Esophagus squamous epithelium (tissue), 5 donors: ENCODE data around the gene DIO3. TPM values are rescaled to one million over a fixed set of nuclear protein-coding genes. Genes with fewer than 3 reads are reported as not detected.

Experiments
- DNase-seq: peaks from one replicate; lab custom pipeline; 2025; lab: John Stamatoyannopoulos, UW
- H3K27ac ChIP-seq, 4 donors: fragments of 200-600 bp; sonication (generic); one replicate each; pipeline ENCODE4 v1.5.1; 2016 to 2019; ENCODE audit warnings: mild to moderate bottlenecking in 1 of 4
- H3K27me3 ChIP-seq, 4 donors: fragments of 200-600 bp; sonication (generic); 1 replicate in 3 of 4; 2 replicates in 1 of 4; pipeline versions ENCODE4 v1.5.1 to v1.6.0; 2017 to 2021; ENCODE audit warnings: antibody characterized with exemption in 1 of 4
- H3K36me3 ChIP-seq, 3 donors: fragments of 200-600 bp; sonication (generic); one replicate each; pipeline ENCODE4 v1.5.1; 2016 to 2019
- H3K4me1 ChIP-seq, 3 donors: fragments of 200-600 bp; sonication (generic); one replicate each; pipeline ENCODE4 v1.5.1; 2017 to 2019
- H3K4me3 ChIP-seq, 4 donors: fragments of 200-600 bp; sonication (generic); 1 replicate in 3 of 4; 2 replicates in 1 of 4; pipeline ENCODE4 v1.5.1; 2016 to 2019; ENCODE audit warnings: mild to moderate bottlenecking in 2 of 4, moderate library complexity in 1 of 4
- H3K9me3 ChIP-seq, 3 donors: fragments of 200-600 bp; sonication (generic); one replicate each; pipeline ENCODE4 v1.5.1; 2016 to 2019
- POLR2A ChIP-seq, 4 donors: fragments of 450-650 bp; IDR thresholded peaks; one replicate each; pipeline ENCODE4 v1.6.1; 2017; ENCODE audit warnings: antibody characterized with exemption in 4 of 4, mild to moderate bottlenecking in 4 of 4, moderate library complexity in 3 of 4
- WGBS, 2 donors: methylation state at CpG; one replicate each; pipeline ENCODE4 v1.1.5; 2018; 5-methylcytosine and 5-hydroxymethylcytosine counted together
- intact Hi-C: fragments of 100-400 bp; cut with DNase I; formaldehyde crosslinking; loops from one replicate; pipeline ENCODE4 v1.15.0; 2022
- total RNA-seq, 4 donors: library from RNA; depleted of rRNA; stranded (reverse); fragments of >200 nt; gene quantifications; one replicate each; pipeline ENCODE4 v1.1.0, GENCODE V29; 2016
- TF ChIP-seq, protein P1 (sequence below), 6 experiments: fragments of 450-650 bp in 4 of 6; fragments of 200-600 bp in 2 of 6; sonication (generic) in 2 of 6; IDR thresholded peaks; one replicate each; pipeline ENCODE4 v1.5.1; 2016 to 2019; ENCODE audit warnings: antibody characterized with exemption in 6 of 6, mild to moderate bottlenecking in 4 of 6, moderate library complexity in 4 of 6
- donor health status: DM: yes; HTN: yes; CAD: no.

Gene DIO3
- total RNA-seq, 4 donors from 2014 or later = 0.18 to 4.0 (median 0.53) TPM

GRCh38 chr14:101535701-101536207 is 25.5 kb upstream of the DIO3 start:
- no peak overlapping the region for H3K27ac ChIP-seq

GRCh38 chr14:101537286-101537685 is 24.0 kb upstream of the DIO3 start:
- WGBS, 2 donors = 86% methylated on average over 3 to 6 of the region's 7 CpGs
- H3K27me3 ChIP-seq = peaks cover 0 to 18% (median 0%) of the 10 kb centered on the region in 4 donors
- no peaks in the 10 kb centered on the region for H3K36me3 ChIP-seq
- TF ChIP-seq, protein P1, sequence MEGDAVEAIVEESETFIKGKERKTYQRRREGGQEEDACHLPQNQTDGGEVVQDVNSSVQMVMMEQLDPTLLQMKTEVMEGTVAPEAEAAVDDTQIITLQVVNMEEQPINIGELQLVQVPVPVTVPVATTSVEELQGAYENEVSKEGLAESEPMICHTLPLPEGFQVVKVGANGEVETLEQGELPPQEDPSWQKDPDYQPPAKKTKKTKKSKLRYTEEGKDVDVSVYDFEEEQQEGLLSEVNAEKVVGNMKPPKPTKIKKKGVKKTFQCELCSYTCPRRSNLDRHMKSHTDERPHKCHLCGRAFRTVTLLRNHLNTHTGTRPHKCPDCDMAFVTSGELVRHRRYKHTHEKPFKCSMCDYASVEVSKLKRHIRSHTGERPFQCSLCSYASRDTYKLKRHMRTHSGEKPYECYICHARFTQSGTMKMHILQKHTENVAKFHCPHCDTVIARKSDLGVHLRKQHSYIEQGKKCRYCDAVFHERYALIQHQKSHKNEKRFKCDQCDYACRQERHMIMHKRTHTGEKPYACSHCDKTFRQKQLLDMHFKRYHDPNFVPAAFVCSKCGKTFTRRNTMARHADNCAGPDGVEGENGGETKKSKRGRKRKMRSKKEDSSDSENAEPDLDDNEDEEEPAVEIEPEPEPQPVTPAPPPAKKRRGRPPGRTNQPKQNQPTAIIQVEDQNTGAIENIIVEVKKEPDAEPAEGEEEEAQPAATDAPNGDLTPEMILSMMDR (IDR thresholded peaks at IDR 0.05) = no peak
- TF ChIP-seq POLR2A (IDR thresholded peaks at IDR 0.05) = no peak
- no peak overlapping the region for H3K27ac ChIP-seq
- intact Hi-C loops = no loop called here
- no peaks in the 10 kb centered on the region for H3K9me3 ChIP-seq
- H3K4me1 ChIP-seq = no peaks in the 10 kb centered on the region
- no peak overlapping the region for H3K4me3 ChIP-seq
- no peak for DNase-seq

More at GRCh38 chr14:101535701-101536207, 25.5 kb upstream of the DIO3 start:
- intact Hi-C loops = no loop called here
- Histone ChIP-seq H3K4me1 (no peaks in the 10 kb centered on the region), H3K4me3 (no peak overlapping the region), H3K27me3 (peaks cover 0 to 18% (median 0%) of the 10 kb centered on the region in 4 donors), H3K9me3 (no peaks in the 10 kb centered on the region), H3K36me3 (no peaks in the 10 kb centered on the region)
- DNase-seq = no peak
- 66 to 73% methylated on average over 5 to 8 of the region's 8 CpGs for WGBS, 2 donors
- no peak for TF ChIP-seq POLR2A (IDR thresholded peaks at IDR 0.05)
- TF ChIP-seq, protein P1 (IDR thresholded peaks at IDR 0.05) = no peak

GRCh38 chr14:101538878-101539277 is 22.4 kb upstream of the DIO3 start:
- peaks cover 0 to 18% (median 0%) of the 10 kb centered on the region in 4 donors for H3K27me3 ChIP-seq
- TF ChIP-seq, protein P1 (IDR thresholded peaks at IDR 0.05) = no peak
- H3K4me1 ChIP-seq = no peaks in the 10 kb centered on the region
- no peak overlapping the region for H3K4me3 ChIP-seq
- H3K27ac ChIP-seq = no peak overlapping the region
- intact Hi-C loops = no loop called here
- WGBS, 2 donors = 42 to 48% methylated on average over 3 to 4 of the region's 5 CpGs
- no peaks in the 10 kb centered on the region for H3K36me3 ChIP-seq
- DNase-seq = no peak
- H3K9me3 ChIP-seq = no peaks in the 10 kb centered on the region

DNA sequence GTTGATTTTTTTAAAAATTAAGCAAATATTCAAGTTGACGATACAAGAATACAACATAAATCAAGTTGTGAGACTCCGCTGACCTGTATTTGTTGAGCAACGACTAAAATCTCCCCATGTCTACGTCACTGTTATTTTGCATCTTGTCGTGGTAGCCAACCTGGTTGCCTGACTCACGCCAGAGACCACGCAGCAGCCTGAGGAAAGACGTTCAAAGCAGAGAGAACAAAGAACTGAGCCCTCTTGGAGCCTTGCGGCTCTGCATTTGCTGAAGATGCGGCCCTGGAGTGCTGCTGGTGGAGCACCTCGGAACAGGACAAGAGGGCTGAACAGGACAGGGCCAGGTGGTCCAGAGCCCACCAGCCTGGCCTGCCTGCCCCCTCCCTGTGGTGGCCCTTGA is 21.4 kb upstream of the DIO3 start:
- Histone ChIP-seq H3K27me3 (peaks cover 0 to 18% (median 0%) of the 10 kb centered on the region in 4 donors), H3K36me3 (no peaks in the 10 kb centered on the region), H3K4me1 (no peaks in the 10 kb centered on the region), H3K4me3 (no peak overlapping the region), H3K9me3 (no peaks in the 10 kb centered on the region), H3K27ac (no peak overlapping the region)
- intact Hi-C loops = no loop called here
- DNase-seq = no peak
- no peak for TF ChIP-seq POLR2A (IDR thresholded peaks at IDR 0.05)
- TF ChIP-seq, protein P1 (IDR thresholded peaks at IDR 0.05) = no peak
- WGBS, 2 donors = 65 to 87% methylated on average over 9 to 11 of the region's 11 CpGs

DNA sequence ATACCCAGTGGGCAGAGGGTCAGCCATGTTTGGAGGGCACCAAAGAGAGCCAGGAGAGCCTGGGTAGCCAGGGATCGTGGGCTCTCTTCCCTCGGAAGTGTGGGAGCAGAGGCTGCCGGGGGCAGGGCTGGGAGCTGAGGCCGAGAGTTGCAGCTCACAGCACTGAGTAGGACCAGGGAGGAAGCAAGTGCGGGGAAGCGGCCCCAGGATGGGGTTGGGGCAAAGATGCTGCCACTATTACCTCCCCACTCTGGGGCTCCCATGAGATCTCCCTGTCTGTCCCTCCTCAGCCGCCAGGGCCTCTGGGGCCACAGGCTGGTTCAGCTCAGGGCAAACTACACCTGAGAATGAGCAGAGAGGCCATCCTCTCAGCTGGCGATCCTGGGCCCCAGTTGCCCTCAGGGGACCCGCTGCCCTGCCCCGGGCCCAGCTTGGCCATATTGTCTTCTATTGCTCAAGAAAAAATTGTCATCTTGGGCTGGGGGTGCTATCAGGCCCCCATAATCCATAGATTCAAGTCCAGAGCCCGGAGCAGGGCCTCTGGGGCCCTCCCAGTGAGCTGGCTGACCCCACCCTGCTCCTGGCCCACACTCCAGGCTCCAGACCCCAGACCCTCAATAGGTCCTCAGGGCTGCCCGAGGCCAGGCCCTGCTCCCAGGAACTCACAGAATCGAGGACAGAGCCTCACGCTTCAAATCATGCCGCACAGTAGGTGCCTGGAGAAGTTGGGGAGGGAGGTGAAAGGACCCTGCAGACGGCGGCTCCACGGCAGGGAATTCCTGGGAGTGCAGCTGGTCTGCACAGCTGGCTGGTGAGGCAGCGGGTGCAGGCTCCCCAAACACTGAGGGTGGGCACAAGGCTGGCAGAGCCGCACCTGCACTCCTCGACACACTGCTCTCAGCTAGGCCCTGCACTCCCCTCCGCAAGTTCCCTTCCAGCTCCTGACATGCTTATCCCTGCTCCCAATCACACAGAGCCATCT is 20.5 kb upstream of the DIO3 start:
- intact Hi-C loops = no loop called here
- TF ChIP-seq, protein P1 (IDR thresholded peaks at IDR 0.05) = no peak
- no peak for TF ChIP-seq POLR2A (IDR thresholded peaks at IDR 0.05)
- Histone ChIP-seq H3K27ac (no peak overlapping the region), H3K27me3 (peaks cover 0 to 18% (median 0%) of the 10 kb centered on the region in 4 donors), H3K9me3 (no peaks in the 10 kb centered on the region), H3K4me3 (no peak overlapping the region), H3K4me1 (no peaks in the 10 kb centered on the region), H3K36me3 (no peaks in the 10 kb centered on the region)
- 87 to 89% methylated on average over 6 to 11 of the region's 22 CpGs for WGBS, 2 donors
- no peak for DNase-seq
